Type B pancreatic cell (in vitro differentiated cells): ENCODE measurements around the gene SLC8A1. TPM values are rescaled to one million over a fixed set of nuclear protein-coding genes. Genes with fewer than 3 reads are reported as not detected.

Source experiments
- DNase-seq: peaks from one replicate; pipeline ENCODE4 v3.0.0; 2021; ENCODE audit warnings: mixed read lengths; ENCODE audit not compliant: unreplicated experiment; ENCODE audit errors: extremely low spot score
- H3K27ac Mint-ChIP-seq: 2 replicates; pipeline ENCODE4 v1.8.0; 2021; ENCODE audit warnings: mild to moderate bottlenecking, mixed read lengths
- H3K27me3 Mint-ChIP-seq: 2 replicates; pipeline ENCODE4 v1.8.0; 2021; ENCODE audit warnings: mixed read lengths
- H3K36me3 Mint-ChIP-seq: 2 replicates; pipeline ENCODE4 v1.8.0; 2021; ENCODE audit warnings: mixed read lengths
- H3K4me1 Mint-ChIP-seq: one replicate; pipeline ENCODE4 v1.8.0; 2021; ENCODE audit warnings: mixed read lengths; ENCODE audit not compliant: unreplicated experiment
- H3K4me3 Mint-ChIP-seq: 2 replicates; pipeline ENCODE4 v1.8.0; 2021; ENCODE audit warnings: mild to moderate bottlenecking, mixed read lengths
- H3K9me3 Mint-ChIP-seq: 2 replicates; pipeline ENCODE4 v1.8.0; 2021; ENCODE audit warnings: mixed read lengths
- total RNA-seq: library from RNA; stranded (reverse); gene quantifications from 2 replicates; pipeline ENCODE4 v1.2.1, GENCODE V29; 2021; ENCODE audit warnings: low replicate concordance
- TF ChIP-seq, protein P1 (sequence below): fragments of 200-600 bp; sonication (generic); conservative IDR thresholded peaks from 2 replicates; pipeline ENCODE4 v1.5.0; 2021; ENCODE audit warnings: antibody characterized with exemption, mild to moderate bottlenecking

Gene SLC8A1
- total RNA-seq, 1 donor from 2014 or later = 42.1 TPM

DNA sequence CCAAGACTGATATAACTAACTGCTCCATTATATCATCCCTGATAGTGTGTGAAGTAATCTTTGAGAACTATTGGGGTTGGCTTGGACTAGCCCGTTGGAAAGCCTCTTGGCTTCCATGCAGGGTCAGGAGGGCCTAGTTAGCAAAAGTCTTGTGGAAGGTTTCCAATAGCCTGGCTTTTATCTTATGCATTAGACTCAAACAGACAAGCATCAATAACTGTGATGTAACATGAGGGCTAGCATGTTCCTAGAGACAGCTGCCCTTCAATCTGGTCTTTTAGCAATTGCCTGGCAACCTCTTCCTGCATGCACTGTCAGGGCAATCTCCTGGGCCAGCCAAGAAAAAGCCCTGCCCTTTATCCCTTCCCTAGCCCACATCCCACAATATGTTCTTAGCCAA lies 18.2 kb downstream of the SLC8A1 start:
- H3K9me3 Mint-ChIP-seq = peaks cover 4% of the 10 kb centered on the region
- no peak for DNase-seq
- H3K27me3 Mint-ChIP-seq = no peaks in the 10 kb centered on the region
- H3K4me3 Mint-ChIP-seq = no peak overlapping the region
- TF ChIP-seq, protein P1, sequence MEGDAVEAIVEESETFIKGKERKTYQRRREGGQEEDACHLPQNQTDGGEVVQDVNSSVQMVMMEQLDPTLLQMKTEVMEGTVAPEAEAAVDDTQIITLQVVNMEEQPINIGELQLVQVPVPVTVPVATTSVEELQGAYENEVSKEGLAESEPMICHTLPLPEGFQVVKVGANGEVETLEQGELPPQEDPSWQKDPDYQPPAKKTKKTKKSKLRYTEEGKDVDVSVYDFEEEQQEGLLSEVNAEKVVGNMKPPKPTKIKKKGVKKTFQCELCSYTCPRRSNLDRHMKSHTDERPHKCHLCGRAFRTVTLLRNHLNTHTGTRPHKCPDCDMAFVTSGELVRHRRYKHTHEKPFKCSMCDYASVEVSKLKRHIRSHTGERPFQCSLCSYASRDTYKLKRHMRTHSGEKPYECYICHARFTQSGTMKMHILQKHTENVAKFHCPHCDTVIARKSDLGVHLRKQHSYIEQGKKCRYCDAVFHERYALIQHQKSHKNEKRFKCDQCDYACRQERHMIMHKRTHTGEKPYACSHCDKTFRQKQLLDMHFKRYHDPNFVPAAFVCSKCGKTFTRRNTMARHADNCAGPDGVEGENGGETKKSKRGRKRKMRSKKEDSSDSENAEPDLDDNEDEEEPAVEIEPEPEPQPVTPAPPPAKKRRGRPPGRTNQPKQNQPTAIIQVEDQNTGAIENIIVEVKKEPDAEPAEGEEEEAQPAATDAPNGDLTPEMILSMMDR = no peak
- H3K4me1 Mint-ChIP-seq = peaks cover 7% of the 10 kb centered on the region
- no peak overlapping the region for H3K27ac Mint-ChIP-seq
- peaks cover 18% of the 10 kb centered on the region for H3K36me3 Mint-ChIP-seq

DNA sequence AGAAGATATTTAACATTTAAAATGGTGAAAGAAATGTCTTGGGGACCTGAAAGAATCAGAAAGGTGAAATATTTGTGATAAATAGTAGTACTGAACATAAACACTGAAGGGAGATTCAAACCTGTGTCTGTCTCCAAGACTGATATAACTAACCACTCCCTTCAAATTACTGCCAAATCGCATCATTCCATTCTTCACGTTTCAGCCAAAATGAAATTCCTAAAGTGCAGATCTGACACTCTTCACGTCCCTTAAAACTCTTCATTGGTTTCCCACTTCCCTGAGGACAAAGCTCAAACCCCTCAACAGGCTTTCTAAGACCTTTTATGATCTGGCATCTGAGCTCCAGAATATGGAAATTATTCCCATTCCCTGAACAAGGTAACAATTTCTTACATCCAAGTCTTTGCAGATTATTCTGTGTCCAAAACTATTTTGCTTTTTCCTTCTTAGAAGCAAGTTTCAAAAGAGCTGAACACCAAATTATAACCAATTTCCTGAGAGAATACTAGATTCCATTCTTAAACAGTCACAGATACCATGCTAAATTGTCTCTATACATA lies 18.9 kb downstream of the SLC8A1 start:
- peaks cover 4% of the 10 kb centered on the region for H3K9me3 Mint-ChIP-seq
- TF ChIP-seq, protein P1 = no peak
- DNase-seq = no peak
- no peaks in the 10 kb centered on the region for H3K27me3 Mint-ChIP-seq
- H3K36me3 Mint-ChIP-seq = peaks cover 21% of the 10 kb centered on the region
- no peak overlapping the region for H3K4me3 Mint-ChIP-seq
- peaks cover 5% of the 10 kb centered on the region for H3K4me1 Mint-ChIP-seq
- no peak overlapping the region for H3K27ac Mint-ChIP-seq

DNA sequence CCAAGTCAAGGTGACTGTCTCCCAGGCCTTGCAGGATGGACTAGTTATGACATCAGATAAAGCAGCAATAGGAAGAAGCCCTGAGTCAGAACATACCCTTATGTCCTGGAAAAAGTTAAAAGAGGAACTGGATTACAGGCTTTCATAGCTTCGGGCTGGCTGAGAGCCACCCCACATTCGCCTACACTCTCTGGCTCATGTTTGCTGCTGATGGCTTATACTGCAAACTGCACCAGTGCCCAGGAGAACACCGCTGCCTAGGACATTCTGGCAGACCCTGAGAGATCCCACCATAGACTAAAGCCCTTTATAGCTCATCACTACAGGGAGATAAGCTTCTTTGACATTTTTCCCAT lies 20.3 kb downstream of the SLC8A1 start:
- no peak for DNase-seq
- no peak overlapping the region for H3K4me3 Mint-ChIP-seq
- no peaks in the 10 kb centered on the region for H3K27me3 Mint-ChIP-seq
- H3K36me3 Mint-ChIP-seq = peaks cover 25% of the 10 kb centered on the region
- TF ChIP-seq, protein P1 = no peak
- H3K4me1 Mint-ChIP-seq = peaks cover 5% of the 10 kb centered on the region
- H3K9me3 Mint-ChIP-seq = peaks cover 4% of the 10 kb centered on the region
- H3K27ac Mint-ChIP-seq = no peak overlapping the region

DNA sequence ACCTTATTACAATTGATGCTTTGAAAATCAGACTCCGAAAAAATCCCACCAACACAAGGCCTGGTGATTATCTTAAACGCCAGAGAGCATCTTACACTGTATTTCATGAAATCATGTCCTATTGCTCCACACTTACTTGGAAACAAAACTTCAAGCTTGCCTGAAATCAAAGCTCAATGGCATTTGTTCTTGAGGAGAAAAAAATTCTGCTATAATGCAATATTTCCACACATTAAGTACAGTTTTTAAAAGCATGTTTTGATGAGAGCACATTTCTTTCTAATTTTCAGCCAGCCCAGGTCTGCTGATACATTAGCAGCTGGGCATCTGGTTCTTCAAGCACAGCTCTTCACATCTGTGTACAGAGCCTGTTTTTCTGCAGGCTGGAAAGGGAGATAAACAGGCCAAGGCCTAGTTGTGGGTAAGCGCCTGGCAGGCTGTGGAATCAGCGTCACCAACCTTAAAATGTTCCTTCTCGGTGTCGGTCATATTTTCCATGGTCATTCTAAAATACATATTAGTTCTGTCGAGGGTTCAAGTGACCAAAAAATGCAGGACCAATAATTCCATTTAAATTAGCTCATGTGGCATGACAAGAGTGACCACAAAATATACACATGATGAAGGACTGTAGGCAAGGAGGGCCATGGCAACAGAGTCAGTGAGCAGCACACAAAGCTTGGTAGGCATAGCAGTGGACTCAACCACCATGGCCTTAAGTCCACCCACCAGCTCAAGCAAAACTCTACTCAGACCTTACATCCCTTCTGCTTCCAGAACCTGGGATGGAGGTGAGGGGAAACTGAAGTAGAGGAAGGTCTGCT lies 20.9 kb downstream of the SLC8A1 start:
- no peaks in the 10 kb centered on the region for H3K27me3 Mint-ChIP-seq
- no peak overlapping the region for H3K27ac Mint-ChIP-seq
- H3K4me1 Mint-ChIP-seq = peaks cover 5% of the 10 kb centered on the region

DNA sequence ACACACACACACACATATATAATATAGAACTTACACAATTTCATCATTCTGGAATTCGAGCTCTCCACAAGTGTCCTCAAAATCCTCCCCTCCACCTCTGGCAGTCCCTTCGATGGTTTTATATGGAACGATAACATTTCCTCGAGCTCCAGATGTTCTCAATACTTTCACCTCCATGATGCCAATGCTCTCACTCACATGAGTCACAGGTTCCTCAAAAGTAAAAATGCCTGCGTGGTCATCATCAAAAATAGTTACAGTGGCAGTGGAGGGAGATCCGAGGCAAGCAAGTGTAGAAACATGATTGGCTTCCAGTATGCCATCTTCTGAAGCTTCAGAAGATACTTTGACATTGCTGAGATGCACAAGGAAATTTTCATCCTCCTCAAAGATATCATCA lies 23.5 kb downstream of the SLC8A1 start:
- peaks cover 25% of the 10 kb centered on the region for H3K36me3 Mint-ChIP-seq
- H3K4me3 Mint-ChIP-seq = no peak overlapping the region
- TF ChIP-seq, protein P1 = no peak
- H3K9me3 Mint-ChIP-seq = no peaks in the 10 kb centered on the region
- no peaks in the 10 kb centered on the region for H3K4me1 Mint-ChIP-seq
- no peak overlapping the region for H3K27ac Mint-ChIP-seq
- no peaks in the 10 kb centered on the region for H3K27me3 Mint-ChIP-seq
- no peak for DNase-seq

More for the DNA sequence above, 20.9 kb downstream of the SLC8A1 start:
- DNase-seq = no peak
- TF ChIP-seq, protein P1 = no peak
- H3K4me3 Mint-ChIP-seq = no peak overlapping the region
- peaks cover 4% of the 10 kb centered on the region for H3K9me3 Mint-ChIP-seq
- H3K36me3 Mint-ChIP-seq = peaks cover 25% of the 10 kb centered on the region
